Fibroblast of mammary gland (primary cell): ENCODE results near the gene TACR2.
A peak's percentile ranks its signal among the peaks of the same experiment; 100 is the strongest.

Experiments
- DNase-seq: peaks from one replicate; pipeline ENCODE4 v3.0.0-alpha.2; 2010; ENCODE audit warnings: low read depth
- H3K4me3 ChIP-seq: 2 replicates; pipeline ENCODE4 v1.5.1; 2011; ENCODE audit warnings: low read depth, mild to moderate bottlenecking, low read length, moderate library complexity; ENCODE audit not compliant: control insufficient read depth
- TF ChIP-seq, protein P1 (sequence below): conservative IDR thresholded peaks from 2 replicates; pipeline ENCODE4 v1.5.1; 2011; ENCODE audit warnings: low read depth, low read length, inconsistent platforms; ENCODE audit not compliant: control insufficient read depth, insufficient read depth

Gene TACR2

GRCh38 chr10:69438536-69439349, 22.0 kb upstream of the TACR2 start:
- peak; percentile 33 for DNase-seq
- TF ChIP-seq, protein P1, sequence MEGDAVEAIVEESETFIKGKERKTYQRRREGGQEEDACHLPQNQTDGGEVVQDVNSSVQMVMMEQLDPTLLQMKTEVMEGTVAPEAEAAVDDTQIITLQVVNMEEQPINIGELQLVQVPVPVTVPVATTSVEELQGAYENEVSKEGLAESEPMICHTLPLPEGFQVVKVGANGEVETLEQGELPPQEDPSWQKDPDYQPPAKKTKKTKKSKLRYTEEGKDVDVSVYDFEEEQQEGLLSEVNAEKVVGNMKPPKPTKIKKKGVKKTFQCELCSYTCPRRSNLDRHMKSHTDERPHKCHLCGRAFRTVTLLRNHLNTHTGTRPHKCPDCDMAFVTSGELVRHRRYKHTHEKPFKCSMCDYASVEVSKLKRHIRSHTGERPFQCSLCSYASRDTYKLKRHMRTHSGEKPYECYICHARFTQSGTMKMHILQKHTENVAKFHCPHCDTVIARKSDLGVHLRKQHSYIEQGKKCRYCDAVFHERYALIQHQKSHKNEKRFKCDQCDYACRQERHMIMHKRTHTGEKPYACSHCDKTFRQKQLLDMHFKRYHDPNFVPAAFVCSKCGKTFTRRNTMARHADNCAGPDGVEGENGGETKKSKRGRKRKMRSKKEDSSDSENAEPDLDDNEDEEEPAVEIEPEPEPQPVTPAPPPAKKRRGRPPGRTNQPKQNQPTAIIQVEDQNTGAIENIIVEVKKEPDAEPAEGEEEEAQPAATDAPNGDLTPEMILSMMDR = no peak
- no peak overlapping the region for H3K4me3 ChIP-seq

GRCh38 chr10:69437321-69438259, 20.9 kb upstream of the TACR2 start:
- H3K4me3 ChIP-seq = no peak overlapping the region
- TF ChIP-seq, protein P1 = no peak
- DNase-seq = no peak

DNA sequence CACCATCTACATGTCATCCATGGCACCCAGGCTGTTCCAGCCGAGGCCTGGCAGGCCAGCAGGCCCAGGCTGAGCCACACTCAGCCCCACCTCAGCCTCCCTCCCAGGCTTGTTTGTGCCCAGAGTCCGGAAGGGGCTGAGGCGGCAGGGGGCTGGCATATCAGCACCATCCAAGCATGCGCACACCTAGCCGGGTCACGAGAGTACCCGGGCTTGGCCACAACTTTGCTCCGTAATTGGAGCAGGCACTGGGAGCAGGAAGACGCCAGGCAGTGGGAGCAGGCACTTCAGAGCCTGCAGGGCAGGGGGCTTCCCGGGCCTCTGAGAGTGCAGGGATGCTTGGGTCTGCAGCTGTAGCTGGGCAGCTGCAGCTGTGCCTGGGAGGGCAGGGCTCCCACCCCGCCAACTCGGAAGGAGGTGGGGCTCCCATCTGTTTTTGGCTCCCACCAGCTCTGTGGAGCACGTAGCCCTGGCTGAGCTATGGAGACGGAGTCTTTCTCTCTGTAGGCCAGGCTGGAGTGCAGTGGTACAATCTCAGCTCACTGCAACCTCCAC, 19.3 kb upstream of the TACR2 start:
- TF ChIP-seq, protein P1 = no peak
- no peak for DNase-seq
- H3K4me3 ChIP-seq = no peak overlapping the region

GRCh38 chr10:69434926-69435325, 18.2 kb upstream of the TACR2 start:
- H3K4me3 ChIP-seq = no peak overlapping the region
- DNase-seq = no peak
- TF ChIP-seq, protein P1 = no peak

- DNase-seq = no peak
- TF ChIP-seq, protein P1 = no peak
- no peak overlapping the region for H3K4me3 ChIP-seq
These were observed 17.5 kb upstream of the TACR2 start for GRCh38 chr10:69434169-69434568.

- H3K4me3 ChIP-seq = no peak overlapping the region
- DNase-seq = no peak
- TF ChIP-seq, protein P1 = no peak
These were observed 11.4 kb upstream of the TACR2 start for GRCh38 chr10:69428165-69428564.
